WTC11 (cell line): ENCODE results near the gene LRMDA. TPM values are rescaled to one million over a fixed set of nuclear protein-coding genes. Genes with fewer than 3 reads are reported as not detected.

Experiments
- ATAC-seq: fragments of 200-7000 bp; cut with Tn5 transposase; 2 replicates; pipeline ENCODE4 v1.10.0; 2021; ENCODE audit warnings: mild to moderate bottlenecking, moderate library complexity
- CTCF ChIA-PET: fragments of 300-600 bp; sonication (Branson Sonifier 250); formaldehyde crosslinking; loops from one replicate; lab custom pipeline; 2021; ENCODE audit warnings: antibody characterized with exemption; lab: Charles Lee
- POLR2A ChIA-PET: fragments of 350-600 bp; sonication (Branson Sonifier 250); formaldehyde crosslinking; loops from one replicate; lab custom pipeline; 2021; ENCODE audit warnings: antibody characterized with exemption; lab: Charles Lee
- DNase-seq: peaks from one replicate; pipeline ENCODE4 v3.0.0; 2021; ENCODE audit warnings: low spot score
- H3K27ac Mint-ChIP-seq: 2 replicates; pipeline ENCODE4 v1.8.0; 2021; ENCODE audit warnings: mixed read lengths
- H3K27me3 Mint-ChIP-seq: 2 replicates; pipeline ENCODE4 v1.8.0; 2021; ENCODE audit warnings: low read depth, mild to moderate bottlenecking, moderate library complexity, mixed read lengths
- H3K36me3 Mint-ChIP-seq: 2 replicates; pipeline ENCODE4 v1.8.0; 2021; ENCODE audit warnings: mixed read lengths
- H3K4me1 Mint-ChIP-seq: 2 replicates; pipeline ENCODE4 v1.8.0; 2022; ENCODE audit warnings: mixed read lengths
- H3K4me3 Mint-ChIP-seq: 2 replicates; pipeline ENCODE4 v1.8.0; 2021; ENCODE audit warnings: mild to moderate bottlenecking, moderate library complexity, mixed read lengths
- H3K9me3 Mint-ChIP-seq: 2 replicates; pipeline ENCODE4 v1.8.0; 2021; ENCODE audit warnings: mixed read lengths
- NFE2L1 ChIP-seq: sonication (generic); formaldehyde crosslinking; IDR thresholded peaks from 2 replicates; pipeline ENCODE4 v1.8.1; 2023; ENCODE audit warnings: missing genetic modification reagents
- NR3C1 ChIP-seq: sonication (generic); formaldehyde crosslinking; conservative IDR thresholded peaks from 2 replicates; pipeline ENCODE4 v1.8.1; 2023; ENCODE audit warnings: low read depth, mild to moderate bottlenecking, missing genetic modification reagents
- RORB ChIP-seq: fragments of 250-450 bp; sonication (Bioruptor Pico); IDR thresholded peaks from 2 replicates; pipeline ENCODE4 v1.9.0; 2021; ENCODE audit warnings: mild to moderate bottlenecking
- SMAD4 ChIP-seq: sonication (generic); formaldehyde crosslinking; IDR thresholded peaks from 2 replicates; pipeline ENCODE4 v1.8.0; 2022; ENCODE audit warnings: mild to moderate bottlenecking, missing genetic modification reagents
- ZNF396 ChIP-seq: fragments of 250-450 bp; sonication (Bioruptor Pico); IDR thresholded peaks from 2 replicates; pipeline ENCODE4 v1.8.0; 2021; ENCODE audit warnings: mild to moderate bottlenecking, moderate library complexity, borderline replicate concordance
- total RNA-seq: library from RNA; stranded (reverse); gene quantifications from 3 replicates; pipeline ENCODE4 v1.2.3, GENCODE V29; 2021
- TF ChIP-seq, protein P1 (sequence below): sonication (generic); formaldehyde crosslinking; IDR thresholded peaks from 2 replicates; pipeline ENCODE4 v1.8.0; 2022; ENCODE audit warnings: mild to moderate bottlenecking, missing genetic modification reagents
- TF ChIP-seq, protein P2 (sequence below): sonication (generic); formaldehyde crosslinking; IDR thresholded peaks from 2 replicates; pipeline ENCODE4 v1.8.0; 2023; ENCODE audit warnings: mild to moderate bottlenecking, missing genetic modification reagents
- TF ChIP-seq, protein P3 (sequence below): sonication (generic); formaldehyde crosslinking; conservative IDR thresholded peaks from 2 replicates; pipeline ENCODE4 v1.8.1; 2023; ENCODE audit warnings: mild to moderate bottlenecking, low read depth, missing genetic modification reagents, moderate library complexity
- TF ChIP-seq, protein P4 (sequence below): fragments of 250-450 bp; sonication (Bioruptor Pico); conservative IDR thresholded peaks from 2 replicates; pipeline ENCODE4 v1.9.0; 2021; ENCODE audit warnings: mild to moderate bottlenecking
- TF ChIP-seq, protein P5 (sequence below): sonication (generic); formaldehyde crosslinking; IDR thresholded peaks from 2 replicates; pipeline ENCODE4 v1.8.1; 2023; ENCODE audit warnings: mild to moderate bottlenecking, missing genetic modification reagents
- TF ChIP-seq, protein P6 (sequence below): sonication (generic); formaldehyde crosslinking; IDR thresholded peaks from 2 replicates; pipeline ENCODE4 v1.8.1; 2023; ENCODE audit warnings: mild to moderate bottlenecking, moderate library complexity, missing genetic modification reagents
- TF ChIP-seq, protein P7 (sequence below): sonication (generic); formaldehyde crosslinking; IDR thresholded peaks from 2 replicates; pipeline ENCODE4 v1.8.1; 2022; ENCODE audit warnings: missing genetic modification reagents, borderline replicate concordance

Gene LRMDA
- total RNA-seq, 1 experiment from 2014 or later = 0.92 TPM

DNA sequence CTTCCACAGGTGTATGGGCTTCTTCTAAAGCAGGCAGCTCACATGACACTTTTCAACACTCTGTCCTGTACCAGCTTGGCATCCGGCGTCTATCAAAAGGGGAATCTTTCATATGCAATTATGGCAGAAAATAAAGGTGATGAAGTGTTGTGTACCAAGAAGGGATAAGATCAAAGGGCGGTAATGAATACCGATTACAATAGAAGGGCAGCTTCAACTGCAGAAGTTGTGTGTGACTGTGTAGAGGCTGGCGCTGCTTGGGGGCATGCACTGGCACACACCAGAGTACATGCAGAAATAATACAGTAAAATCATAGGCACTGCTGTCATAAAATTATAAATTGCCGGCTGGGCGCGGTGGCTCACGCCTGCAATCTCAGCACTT, 744.7 kb downstream of the LRMDA start:
- no peak for ATAC-seq
- DNase-seq = no peak
- Mint-ChIP-seq H3K9me3 (peaks cover 4% of the 10 kb centered on the region; the same call in 1 of the 2 replicates), H3K4me3 (no peak overlapping the region), H3K4me1 (peaks cover 17% of the 10 kb centered on the region), H3K27me3 (peaks cover 16% of the 10 kb centered on the region), H3K36me3 (no peaks in the 10 kb centered on the region), H3K27ac (no peak overlapping the region)
- POLR2A ChIA-PET = no interaction called here
- CTCF ChIA-PET = no interaction called here
- TF ChIP-seq, protein P1, sequence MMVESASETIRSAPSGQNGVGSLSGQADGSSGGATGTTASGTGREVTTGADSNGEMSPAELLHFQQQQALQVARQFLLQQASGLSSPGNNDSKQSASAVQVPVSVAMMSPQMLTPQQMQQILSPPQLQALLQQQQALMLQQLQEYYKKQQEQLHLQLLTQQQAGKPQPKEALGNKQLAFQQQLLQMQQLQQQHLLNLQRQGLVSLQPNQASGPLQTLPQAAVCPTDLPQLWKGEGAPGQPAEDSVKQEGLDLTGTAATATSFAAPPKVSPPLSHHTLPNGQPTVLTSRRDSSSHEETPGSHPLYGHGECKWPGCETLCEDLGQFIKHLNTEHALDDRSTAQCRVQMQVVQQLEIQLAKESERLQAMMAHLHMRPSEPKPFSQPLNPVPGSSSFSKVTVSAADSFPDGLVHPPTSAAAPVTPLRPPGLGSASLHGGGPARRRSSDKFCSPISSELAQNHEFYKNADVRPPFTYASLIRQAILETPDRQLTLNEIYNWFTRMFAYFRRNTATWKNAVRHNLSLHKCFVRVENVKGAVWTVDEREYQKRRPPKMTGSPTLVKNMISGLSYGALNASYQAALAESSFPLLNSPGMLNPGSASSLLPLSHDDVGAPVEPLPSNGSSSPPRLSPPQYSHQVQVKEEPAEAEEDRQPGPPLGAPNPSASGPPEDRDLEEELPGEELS (CRISPR knock-in tag) = no peak
- TF ChIP-seq, protein P2, sequence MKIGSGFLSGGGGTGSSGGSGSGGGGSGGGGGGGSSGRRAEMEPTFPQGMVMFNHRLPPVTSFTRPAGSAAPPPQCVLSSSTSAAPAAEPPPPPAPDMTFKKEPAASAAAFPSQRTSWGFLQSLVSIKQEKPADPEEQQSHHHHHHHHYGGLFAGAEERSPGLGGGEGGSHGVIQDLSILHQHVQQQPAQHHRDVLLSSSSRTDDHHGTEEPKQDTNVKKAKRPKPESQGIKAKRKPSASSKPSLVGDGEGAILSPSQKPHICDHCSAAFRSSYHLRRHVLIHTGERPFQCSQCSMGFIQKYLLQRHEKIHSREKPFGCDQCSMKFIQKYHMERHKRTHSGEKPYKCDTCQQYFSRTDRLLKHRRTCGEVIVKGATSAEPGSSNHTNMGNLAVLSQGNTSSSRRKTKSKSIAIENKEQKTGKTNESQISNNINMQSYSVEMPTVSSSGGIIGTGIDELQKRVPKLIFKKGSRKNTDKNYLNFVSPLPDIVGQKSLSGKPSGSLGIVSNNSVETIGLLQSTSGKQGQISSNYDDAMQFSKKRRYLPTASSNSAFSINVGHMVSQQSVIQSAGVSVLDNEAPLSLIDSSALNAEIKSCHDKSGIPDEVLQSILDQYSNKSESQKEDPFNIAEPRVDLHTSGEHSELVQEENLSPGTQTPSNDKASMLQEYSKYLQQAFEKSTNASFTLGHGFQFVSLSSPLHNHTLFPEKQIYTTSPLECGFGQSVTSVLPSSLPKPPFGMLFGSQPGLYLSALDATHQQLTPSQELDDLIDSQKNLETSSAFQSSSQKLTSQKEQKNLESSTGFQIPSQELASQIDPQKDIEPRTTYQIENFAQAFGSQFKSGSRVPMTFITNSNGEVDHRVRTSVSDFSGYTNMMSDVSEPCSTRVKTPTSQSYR (CRISPR knock-in tag) = no peak
- TF ChIP-seq, protein P3, sequence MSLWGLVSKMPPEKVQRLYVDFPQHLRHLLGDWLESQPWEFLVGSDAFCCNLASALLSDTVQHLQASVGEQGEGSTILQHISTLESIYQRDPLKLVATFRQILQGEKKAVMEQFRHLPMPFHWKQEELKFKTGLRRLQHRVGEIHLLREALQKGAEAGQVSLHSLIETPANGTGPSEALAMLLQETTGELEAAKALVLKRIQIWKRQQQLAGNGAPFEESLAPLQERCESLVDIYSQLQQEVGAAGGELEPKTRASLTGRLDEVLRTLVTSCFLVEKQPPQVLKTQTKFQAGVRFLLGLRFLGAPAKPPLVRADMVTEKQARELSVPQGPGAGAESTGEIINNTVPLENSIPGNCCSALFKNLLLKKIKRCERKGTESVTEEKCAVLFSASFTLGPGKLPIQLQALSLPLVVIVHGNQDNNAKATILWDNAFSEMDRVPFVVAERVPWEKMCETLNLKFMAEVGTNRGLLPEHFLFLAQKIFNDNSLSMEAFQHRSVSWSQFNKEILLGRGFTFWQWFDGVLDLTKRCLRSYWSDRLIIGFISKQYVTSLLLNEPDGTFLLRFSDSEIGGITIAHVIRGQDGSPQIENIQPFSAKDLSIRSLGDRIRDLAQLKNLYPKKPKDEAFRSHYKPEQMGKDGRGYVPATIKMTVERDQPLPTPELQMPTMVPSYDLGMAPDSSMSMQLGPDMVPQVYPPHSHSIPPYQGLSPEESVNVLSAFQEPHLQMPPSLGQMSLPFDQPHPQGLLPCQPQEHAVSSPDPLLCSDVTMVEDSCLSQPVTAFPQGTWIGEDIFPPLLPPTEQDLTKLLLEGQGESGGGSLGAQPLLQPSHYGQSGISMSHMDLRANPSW = no peak
- TF ChIP-seq, protein P4, sequence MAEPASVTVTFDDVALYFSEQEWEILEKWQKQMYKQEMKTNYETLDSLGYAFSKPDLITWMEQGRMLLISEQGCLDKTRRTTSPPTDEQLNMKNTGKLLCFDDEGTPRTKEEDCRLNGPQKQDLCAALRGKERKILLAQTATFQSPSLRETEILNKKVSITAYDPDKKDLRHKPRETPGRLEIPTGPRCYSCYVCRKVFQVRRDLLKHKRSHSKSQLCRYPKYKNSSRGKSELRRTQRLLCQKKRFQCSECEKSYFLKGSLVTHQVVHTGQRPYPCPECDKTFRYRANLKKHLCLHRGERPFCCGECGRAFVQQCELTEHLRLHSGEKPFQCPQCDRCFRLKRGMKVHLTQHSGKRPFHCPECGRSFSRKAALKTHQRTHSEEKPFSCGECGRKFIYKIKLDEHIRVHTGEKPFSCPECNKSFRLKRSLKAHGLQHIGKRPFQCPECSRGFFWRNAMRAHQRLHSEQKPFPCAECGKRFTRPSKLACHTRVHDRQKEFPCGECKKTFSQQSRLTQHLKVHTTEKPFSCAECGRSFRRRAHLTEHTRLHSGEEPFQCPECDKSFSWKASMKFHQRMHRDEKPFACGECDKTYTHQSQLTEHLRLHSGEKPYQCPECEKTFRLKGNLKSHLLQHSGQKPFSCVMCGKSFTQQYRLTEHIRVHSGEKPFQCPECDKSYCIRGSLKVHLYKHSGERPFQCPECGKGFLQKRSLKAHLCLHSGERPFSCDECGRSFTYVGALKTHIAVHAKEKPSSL (CRISPR knock-in tag) = no peak
- TF ChIP-seq ZNF396 (CRISPR knock-in tag) = no peak
- no peak for TF ChIP-seq NFE2L1
- TF ChIP-seq NR3C1 = no peak
- TF ChIP-seq, protein P5, sequence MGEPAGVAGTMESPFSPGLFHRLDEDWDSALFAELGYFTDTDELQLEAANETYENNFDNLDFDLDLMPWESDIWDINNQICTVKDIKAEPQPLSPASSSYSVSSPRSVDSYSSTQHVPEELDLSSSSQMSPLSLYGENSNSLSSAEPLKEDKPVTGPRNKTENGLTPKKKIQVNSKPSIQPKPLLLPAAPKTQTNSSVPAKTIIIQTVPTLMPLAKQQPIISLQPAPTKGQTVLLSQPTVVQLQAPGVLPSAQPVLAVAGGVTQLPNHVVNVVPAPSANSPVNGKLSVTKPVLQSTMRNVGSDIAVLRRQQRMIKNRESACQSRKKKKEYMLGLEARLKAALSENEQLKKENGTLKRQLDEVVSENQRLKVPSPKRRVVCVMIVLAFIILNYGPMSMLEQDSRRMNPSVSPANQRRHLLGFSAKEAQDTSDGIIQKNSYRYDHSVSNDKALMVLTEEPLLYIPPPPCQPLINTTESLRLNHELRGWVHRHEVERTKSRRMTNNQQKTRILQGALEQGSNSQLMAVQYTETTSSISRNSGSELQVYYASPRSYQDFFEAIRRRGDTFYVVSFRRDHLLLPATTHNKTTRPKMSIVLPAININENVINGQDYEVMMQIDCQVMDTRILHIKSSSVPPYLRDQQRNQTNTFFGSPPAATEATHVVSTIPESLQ (CRISPR knock-in tag) = no peak
- TF ChIP-seq RORB (CRISPR knock-in tag) = no peak
- no peak for TF ChIP-seq SMAD4 (CRISPR knock-in tag)
- TF ChIP-seq, protein P6, sequence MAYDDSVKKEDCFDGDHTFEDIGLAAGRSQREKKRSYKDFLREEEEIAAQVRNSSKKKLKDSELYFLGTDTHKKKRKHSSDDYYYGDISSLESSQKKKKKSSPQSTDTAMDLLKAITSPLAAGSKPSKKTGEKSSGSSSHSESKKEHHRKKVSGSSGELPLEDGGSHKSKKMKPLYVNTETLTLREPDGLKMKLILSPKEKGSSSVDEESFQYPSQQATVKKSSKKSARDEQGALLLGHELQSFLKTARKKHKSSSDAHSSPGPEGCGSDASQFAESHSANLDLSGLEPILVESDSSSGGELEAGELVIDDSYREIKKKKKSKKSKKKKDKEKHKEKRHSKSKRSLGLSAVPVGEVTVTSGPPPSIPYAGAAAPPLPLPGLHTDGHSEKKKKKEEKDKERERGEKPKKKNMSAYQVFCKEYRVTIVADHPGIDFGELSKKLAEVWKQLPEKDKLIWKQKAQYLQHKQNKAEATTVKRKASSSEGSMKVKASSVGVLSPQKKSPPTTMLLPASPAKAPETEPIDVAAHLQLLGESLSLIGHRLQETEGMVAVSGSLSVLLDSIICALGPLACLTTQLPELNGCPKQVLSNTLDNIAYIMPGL = no peak
- TF ChIP-seq, protein P7, sequence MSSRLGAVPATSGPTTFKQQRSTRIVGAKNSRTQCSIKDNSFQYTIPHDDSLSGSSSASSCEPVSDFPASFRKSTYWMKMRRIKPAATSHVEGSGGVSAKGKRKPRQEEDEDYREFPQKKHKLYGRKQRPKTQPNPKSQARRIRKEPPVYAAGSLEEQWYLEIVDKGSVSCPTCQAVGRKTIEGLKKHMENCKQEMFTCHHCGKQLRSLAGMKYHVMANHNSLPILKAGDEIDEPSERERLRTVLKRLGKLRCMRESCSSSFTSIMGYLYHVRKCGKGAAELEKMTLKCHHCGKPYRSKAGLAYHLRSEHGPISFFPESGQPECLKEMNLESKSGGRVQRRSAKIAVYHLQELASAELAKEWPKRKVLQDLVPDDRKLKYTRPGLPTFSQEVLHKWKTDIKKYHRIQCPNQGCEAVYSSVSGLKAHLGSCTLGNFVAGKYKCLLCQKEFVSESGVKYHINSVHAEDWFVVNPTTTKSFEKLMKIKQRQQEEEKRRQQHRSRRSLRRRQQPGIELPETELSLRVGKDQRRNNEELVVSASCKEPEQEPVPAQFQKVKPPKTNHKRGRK (CRISPR knock-in tag) = no peak
- TF ChIP-seq, all 79 proteins: peak for 0
